ENCODE measurements around the gene GRAP.
A peak's percentile ranks its signal among the peaks of the same experiment; 100 is the strongest.

Gene GRAP

GRCh38 chr17:18984273-18985114 is 62.3 kb downstream of the GRAP start:
- DNase-seq (ENCODE audit: low read depth in 2 of 2) = no peak

GRCh38 chr17:18981642-18982424 is 64.9 kb downstream of the GRAP start:
- peak in 1 of 2 donors; percentile 25 for DNase-seq (ENCODE audit: low read depth in 2 of 2)

GRCh38 chr17:18981335-18981641 is 65.5 kb downstream of the GRAP start:
- no peak for DNase-seq (ENCODE audit: low read depth in 2 of 2)

- no peak for DNase-seq (ENCODE audit: low read depth in 2 of 2)
Observed at GRCh38 chr17:18980682-18981334, 65.9 kb downstream of the GRAP start.

- no peak for DNase-seq (ENCODE audit: low read depth in 2 of 2)
Observed at GRCh38 chr17:18978655-18979054, 68.1 kb downstream of the GRAP start.

- no peak for DNase-seq (ENCODE audit: low read depth in 2 of 2)
Observed at GRCh38 chr17:18978050-18978449, 68.7 kb downstream of the GRAP start.

- DNase-seq (ENCODE audit: low read depth in 2 of 2) = no peak
Observed at GRCh38 chr17:18977646-18978045, 69.1 kb downstream of the GRAP start.

- DNase-seq (ENCODE audit: low read depth in 2 of 2) = no peak
Observed at GRCh38 chr17:18977021-18977420, 69.7 kb downstream of the GRAP start.

GRCh38 chr17:18976201-18976600 is 70.6 kb downstream of the GRAP start:
- no peak for DNase-seq (ENCODE audit: low read depth in 2 of 2)

GRCh38 chr17:18975597-18975996 is 71.2 kb downstream of the GRAP start:
- no peak for DNase-seq (ENCODE audit: low read depth in 2 of 2)

- peak; percentile 32 for DNase-seq (ENCODE audit: low read depth in 2 of 2)
Observed at GRCh38 chr17:18974407-18975149, 72.2 kb downstream of the GRAP start.

- no peak for DNase-seq (ENCODE audit: low read depth in 2 of 2)
Observed at GRCh38 chr17:18971801-18972200, 75.0 kb downstream of the GRAP start.

Measured in stimulated activated CD4-positive, alpha-beta T cell treated with anti-CD3 and anti-CD28 coated beads, Interleukin-15, amount 100 ng/mL, for 48 hours (primary cell).